HG03108 (cell line): ENCODE data around the gene COL28A1.
"Not testable (repeated sequence)": the region's sequence is repeated elsewhere in the genome, so short reads cannot be mapped to it uniquely, and the experiment has no call there.

Source experiments
- ATAC-seq: cut with Tn5 transposase; IDR thresholded peaks from one replicate; pipeline ENCODE4 v1.9.1; 2021; ENCODE audit warnings: moderate library complexity; ENCODE audit not compliant: unreplicated experiment

Gene COL28A1

DNA sequence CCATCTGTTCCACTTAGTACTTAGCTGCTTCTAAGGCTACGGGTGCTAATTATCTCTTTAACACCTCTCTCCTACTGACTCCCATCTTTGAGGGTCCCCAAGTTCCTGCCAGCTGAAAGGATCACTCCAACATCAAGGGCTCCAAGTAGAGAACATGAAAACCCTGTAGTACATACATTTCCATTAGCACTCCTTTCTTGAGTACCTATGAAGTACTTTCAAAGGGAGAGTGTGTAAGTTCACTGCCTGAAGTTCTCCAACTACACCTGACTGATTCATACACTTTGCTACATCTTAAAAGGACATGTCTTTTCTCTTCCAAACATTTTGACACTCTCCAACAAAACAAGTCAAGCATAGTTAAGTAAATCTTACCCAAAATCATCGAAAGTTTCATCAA lies 113.8 kb downstream of the COL28A1 start:
- no peak for ATAC-seq

DNA sequence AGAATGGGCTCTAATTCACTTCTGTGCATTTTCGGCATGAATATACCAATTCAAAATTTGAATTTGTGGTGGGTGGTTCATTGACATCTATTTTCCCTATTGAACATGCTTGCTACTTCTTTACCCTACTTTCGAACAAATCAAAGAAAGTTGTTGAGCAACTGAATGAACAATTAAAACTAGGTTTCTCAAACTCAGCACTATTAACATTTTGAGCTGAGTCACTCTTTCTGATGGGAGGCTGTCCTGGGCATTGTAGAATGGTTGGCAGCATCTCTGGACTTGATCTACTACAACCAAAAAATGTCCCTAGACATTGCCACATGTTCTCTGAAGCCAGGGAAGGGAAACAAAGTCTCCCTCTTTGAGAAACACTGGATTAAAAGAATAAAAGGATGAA lies 116.7 kb downstream of the COL28A1 start:
- ATAC-seq = no peak

GRCh38 chr7:7417851-7418250 lies 117.8 kb downstream of the COL28A1 start:
- ATAC-seq = no peak

DNA sequence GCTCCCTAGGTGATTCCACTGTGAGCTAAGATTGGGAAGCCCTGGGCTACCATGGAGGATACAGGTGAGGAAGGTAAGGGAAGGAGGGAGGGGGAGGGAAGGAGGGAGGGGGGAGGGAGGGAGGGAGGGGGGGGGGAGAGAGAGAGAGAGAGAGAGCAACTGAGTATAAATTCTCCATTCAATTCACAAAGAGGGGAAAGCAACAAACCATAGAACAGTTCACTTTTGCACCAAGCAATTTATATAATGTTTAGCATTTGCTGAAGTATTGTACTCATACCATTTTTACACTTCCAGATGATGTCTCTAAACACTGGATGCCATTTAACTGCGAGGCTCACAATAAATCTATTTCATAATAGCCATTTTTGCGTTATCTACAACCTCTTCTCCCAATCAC lies 118.3 kb downstream of the COL28A1 start:
- ATAC-seq = no peak

- ATAC-seq = peak; percentile 70
Observed at GRCh38 chr7:7416031-7416858, 119.4 kb downstream of the COL28A1 start.

GRCh38 chr7:7414791-7415603 lies 120.7 kb downstream of the COL28A1 start:
- no peak for ATAC-seq

- ATAC-seq = no peak
Observed at GRCh38 chr7:7408001-7408770, 127.5 kb downstream of the COL28A1 start.

DNA sequence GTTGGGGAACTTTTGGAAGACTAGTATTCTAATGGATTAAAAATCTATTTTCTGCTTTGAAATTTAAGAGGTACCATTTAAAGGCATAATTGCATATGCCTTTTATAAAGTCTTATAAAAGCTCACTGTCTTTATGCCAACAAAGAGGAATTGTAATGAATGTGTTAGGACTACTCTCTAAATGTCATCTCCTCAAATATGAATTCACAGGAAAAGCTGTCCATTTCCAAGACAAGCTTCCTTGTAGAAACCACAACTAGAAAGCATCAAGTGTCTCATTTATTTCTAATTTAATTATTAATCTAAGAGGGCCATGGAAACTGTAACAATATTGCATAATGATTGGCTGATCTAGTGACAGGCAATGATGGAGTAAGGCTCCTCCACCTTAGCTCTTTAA lies 130.2 kb downstream of the COL28A1 start:
- no peak for ATAC-seq

DNA sequence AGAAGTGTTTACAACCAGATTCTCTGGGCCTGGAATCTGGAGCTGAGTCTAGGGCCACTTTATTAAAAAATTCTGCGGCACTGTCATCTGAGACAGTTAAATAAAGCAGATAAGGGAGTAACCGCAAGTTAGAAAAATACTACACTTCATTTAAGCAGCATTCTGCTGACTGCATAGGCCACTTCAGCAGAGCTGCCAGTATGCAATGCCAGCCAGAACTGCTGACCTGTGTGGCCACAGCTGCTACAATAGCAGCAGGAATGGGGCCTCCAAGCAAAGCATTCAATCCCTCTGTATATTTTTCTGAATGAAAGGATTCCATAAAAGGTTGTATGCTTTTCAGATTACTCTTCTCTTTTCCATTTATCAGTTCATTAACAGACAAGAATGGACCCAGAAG lies 136.0 kb downstream of the COL28A1 start:
- no peak for ATAC-seq

GRCh38 chr7:7395785-7396184 lies 139.9 kb downstream of the COL28A1 start:
- no peak for ATAC-seq

GRCh38 chr7:7388164-7388563 lies 147.5 kb downstream of the COL28A1 start:
- ATAC-seq = not testable (repeated sequence)

DNA sequence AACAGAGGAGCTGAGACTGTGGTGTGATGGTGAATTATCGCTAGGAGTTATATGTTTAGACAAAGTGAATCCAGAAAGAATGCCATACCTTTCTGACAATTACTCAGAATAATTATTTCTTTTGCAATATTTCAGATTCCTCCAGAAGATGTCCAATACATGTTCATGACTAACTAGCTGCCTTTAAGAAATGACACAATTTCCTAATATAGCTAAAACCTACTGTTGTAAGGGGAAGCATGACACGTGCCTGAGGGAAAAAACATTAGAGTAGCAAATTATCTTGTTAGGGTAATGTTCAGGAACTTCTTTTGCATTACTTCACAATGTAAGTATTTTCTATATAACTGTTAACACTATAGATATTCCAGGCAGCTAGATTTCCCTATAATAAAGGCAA lies 150.3 kb downstream of the COL28A1 start:
- no peak for ATAC-seq

GRCh38 chr7:7384228-7384627 lies 151.4 kb downstream of the COL28A1 start:
- no peak for ATAC-seq

DNA sequence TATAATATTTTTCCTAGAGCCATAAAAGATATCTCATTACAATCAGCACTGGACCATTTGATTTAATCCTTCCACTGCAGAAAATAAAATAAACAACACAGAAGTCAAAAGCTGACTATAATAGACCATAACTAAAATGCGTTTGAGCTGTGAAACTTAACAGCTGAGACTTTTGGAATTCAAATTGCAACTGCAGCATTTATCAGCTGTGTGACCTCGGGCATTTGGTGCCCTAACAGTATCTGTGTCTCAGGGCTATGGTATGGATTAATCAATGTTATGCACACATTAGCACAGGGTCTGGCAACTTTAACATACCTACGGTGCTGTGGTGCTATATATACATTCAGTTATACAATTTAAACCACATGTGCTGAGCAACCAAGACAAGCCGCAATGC lies 160.1 kb downstream of the COL28A1 start:
- ATAC-seq = no peak

GRCh38 chr7:7370076-7370475 lies 165.6 kb downstream of the COL28A1 start:
- no peak for ATAC-seq

DNA sequence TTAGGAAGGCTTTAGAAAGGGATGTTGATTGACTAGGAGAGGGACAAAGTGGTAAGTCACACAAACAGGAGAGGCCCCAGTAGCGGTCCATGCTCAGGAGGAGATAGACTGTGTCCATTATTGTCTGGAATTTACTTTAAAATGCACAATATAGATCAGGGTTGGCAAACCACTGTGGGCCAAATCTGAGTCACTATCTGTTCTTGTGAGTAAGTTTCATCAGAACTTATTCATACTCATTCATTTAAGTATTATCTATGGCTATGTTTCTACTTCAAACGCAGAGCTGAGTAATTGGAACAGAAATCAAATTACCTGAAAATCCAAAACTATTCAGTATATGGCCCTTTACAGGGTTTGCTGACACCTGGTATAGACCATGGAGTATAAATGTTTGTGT lies 166.5 kb downstream of the COL28A1 start:
- no peak for ATAC-seq

- ATAC-seq = no peak
Observed at GRCh38 chr7:7354674-7355073, 181.0 kb downstream of the COL28A1 start.

- no peak for ATAC-seq
Observed at GRCh38 chr7:7352845-7353244, 182.8 kb downstream of the COL28A1 start.

DNA sequence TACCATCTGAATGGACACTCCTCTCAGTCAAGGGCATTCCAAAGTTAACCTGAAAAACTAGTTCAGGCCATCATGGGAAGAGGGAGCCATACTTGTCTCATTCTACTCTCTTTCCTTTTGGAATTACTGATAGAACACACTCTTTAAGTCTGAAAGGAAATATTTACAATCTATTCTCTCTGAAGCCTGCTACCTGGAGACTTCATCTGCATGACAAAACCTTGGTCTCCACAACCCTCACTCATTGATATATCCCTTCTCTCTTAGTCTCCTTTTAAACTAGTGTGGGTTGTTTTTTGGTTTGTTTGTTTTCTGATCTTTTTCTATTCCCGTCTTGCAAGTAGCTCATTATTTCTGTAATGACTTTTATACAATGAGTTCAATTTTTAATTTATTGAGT lies 183.8 kb downstream of the COL28A1 start:
- ATAC-seq = no peak

DNA sequence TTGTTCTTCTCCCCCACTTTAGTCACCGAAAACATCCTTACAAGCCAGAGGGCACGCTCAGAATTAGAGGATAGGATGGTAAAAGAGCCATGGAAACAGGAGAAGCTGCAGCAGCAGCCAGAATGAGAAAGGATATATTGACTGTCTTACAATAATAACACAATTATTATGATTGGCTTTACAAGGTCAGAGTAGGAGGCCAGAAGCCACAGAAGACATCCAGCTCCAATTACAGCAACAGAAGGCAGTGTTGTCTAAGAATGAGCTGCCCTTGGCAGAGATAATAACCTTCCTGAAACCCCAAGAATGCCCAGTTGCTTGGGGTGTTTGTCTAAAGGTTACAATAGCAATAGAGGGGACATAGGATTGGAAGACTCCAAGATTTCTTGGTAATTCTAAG lies 184.5 kb downstream of the COL28A1 start:
- ATAC-seq = no peak

- no peak for ATAC-seq
Observed at GRCh38 chr7:7349156-7349555, 186.5 kb downstream of the COL28A1 start.
